Skin of body (tissue), 2 donors: ENCODE results near the gene COG1. TPM values are rescaled to one million over a fixed set of nuclear protein-coding genes. Genes with fewer than 3 reads are reported as not detected.

Experiments
- DNase-seq: peaks from one replicate; lab custom pipeline; 2025; lab: John Stamatoyannopoulos, UW
- total RNA-seq: library from RNA; depleted of rRNA; stranded (reverse); fragments of >200 nt; gene quantifications from one replicate; pipeline ENCODE4 v1.2.3, GENCODE V29; 2014

COG1 gene
- total RNA-seq, 1 donor from 2014 or later = 15.4 TPM

- DNase-seq = no peak
Measured at GRCh38 chr17:73198930-73199260, 6.0 kb downstream of the COG1 start.

GRCh38 chr17:73199751-73200317 lies 7.0 kb downstream of the COG1 start:
- no peak for DNase-seq

GRCh38 chr17:73200476-73200875 lies 7.6 kb downstream of the COG1 start:
- DNase-seq = no peak

GRCh38 chr17:73201215-73202069 lies 8.6 kb downstream of the COG1 start:
- no peak for DNase-seq

- peak; percentile 32 for DNase-seq
Measured at GRCh38 chr17:73203135-73203787, 10.4 kb downstream of the COG1 start.

GRCh38 chr17:73203788-73204479 lies 11.1 kb downstream of the COG1 start:
- no peak for DNase-seq

- no peak for DNase-seq
Measured at GRCh38 chr17:73205459-73205961, 12.7 kb downstream of the COG1 start.

GRCh38 chr17:73208139-73208827 lies 15.4 kb downstream of the COG1 start:
- no peak for DNase-seq

GRCh38 chr17:73209436-73209835 lies 16.6 kb downstream of the COG1 start:
- no peak for DNase-seq

GRCh38 chr17:73210002-73210678 lies 17.3 kb downstream of the COG1 start:
- DNase-seq = no peak

- DNase-seq = no peak
Measured at GRCh38 chr17:73211745-73212144, 18.9 kb downstream of the COG1 start.

- DNase-seq = no peak
Measured at GRCh38 chr17:73214008-73214407, 21.2 kb downstream of the COG1 start.

GRCh38 chr17:73214851-73215250 lies 22.0 kb downstream of the COG1 start:
- DNase-seq = no peak

- DNase-seq = no peak
Measured at GRCh38 chr17:73215447-73215846, 22.6 kb downstream of the COG1 start.

GRCh38 chr17:73223626-73224230 lies 30.9 kb downstream of the COG1 start:
- no peak for DNase-seq

- no peak for DNase-seq
Measured at GRCh38 chr17:73224237-73224636, 31.4 kb downstream of the COG1 start.

GRCh38 chr17:73224663-73225305 lies 31.9 kb downstream of the COG1 start:
- no peak for DNase-seq

- no peak for DNase-seq
Measured at GRCh38 chr17:73226556-73227172, 33.8 kb downstream of the COG1 start.

- no peak for DNase-seq
Measured at GRCh38 chr17:73227379-73227778, 34.5 kb downstream of the COG1 start.
